ENCODE measurements around the gene EFNA5. TPM values are rescaled to one million over a fixed set of nuclear protein-coding genes. Genes with fewer than 3 reads are reported as not detected.

The EFNA5 gene
- total RNA-seq, 2 experiments from 2014 or later, result not detected

DNA sequence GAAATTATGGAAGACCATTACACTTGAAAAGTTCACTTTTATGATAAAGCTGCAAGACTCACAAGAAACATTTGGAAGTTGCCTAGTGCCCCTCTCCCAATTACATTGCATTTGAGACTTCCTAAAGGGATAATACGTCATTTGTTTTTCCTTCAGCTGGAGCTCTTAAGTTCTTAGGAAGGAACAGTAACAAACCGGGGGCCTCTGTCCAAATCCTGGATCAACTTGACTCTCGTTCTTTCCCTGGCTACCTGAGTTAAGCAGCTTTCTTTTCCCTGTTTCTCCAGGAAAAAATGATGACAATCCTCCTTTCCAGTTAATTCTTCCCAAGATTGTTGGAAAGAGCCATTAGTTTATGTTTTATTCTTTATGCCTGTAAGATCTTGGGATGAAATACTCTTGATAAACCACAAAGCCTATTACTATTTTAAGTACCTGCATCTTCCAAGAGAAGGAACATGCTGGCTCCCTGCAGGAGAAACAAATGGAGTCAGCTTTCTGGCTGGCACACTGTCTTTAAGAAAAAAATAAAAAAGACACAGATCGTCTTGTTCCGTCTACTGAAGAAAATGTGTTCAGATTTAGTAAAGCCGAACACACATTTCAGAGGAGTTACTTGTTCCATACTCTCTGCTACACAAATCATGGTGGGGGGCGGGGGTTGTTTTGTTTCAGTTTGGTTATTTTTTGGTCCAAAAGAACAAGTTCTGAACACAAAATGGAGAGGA, 297.9 kb downstream of the EFNA5 start:
- no peak overlapping the region for H3K27ac Mint-ChIP-seq
- Histone ChIP-seq H3K27me3 (ENCODE audit: control insufficient read depth in 1 of 2, insufficient read depth in 2 of 2, low read length in 2 of 2) (no peaks in the 10 kb centered on the region), H3K36me3 (ENCODE audit: insufficient read depth, low read length) (no peaks in the 10 kb centered on the region), H3K9me3 (ENCODE audit: control insufficient read depth in 1 of 2, insufficient read depth in 1 of 2, low read length in 2 of 2) (no peaks in the 10 kb centered on the region), H3K4me1 (ENCODE audit: insufficient read depth, low read length) (no peaks in the 10 kb centered on the region), H3K27ac (ENCODE audit: low read depth in 1 of 2, low read length in 2 of 2) (no peak overlapping the region), H3K4me3 (ENCODE audit: low read length) (no peak overlapping the region)
- intact Hi-C loops (cut with DNase I, micrococcal nuclease), result no loop called here
- ATAC-seq (ENCODE audit: poor library complexity) (no peak), DNase-seq (no peak)
- no peak overlapping the region for H3K4me3 Mint-ChIP-seq
- no peaks in the 10 kb centered on the region for H3K36me3 Mint-ChIP-seq (ENCODE audit: low read depth)
- peaks cover 3% of the 10 kb centered on the region for H3K27me3 Mint-ChIP-seq
- TF ChIP-seq, protein P1, sequence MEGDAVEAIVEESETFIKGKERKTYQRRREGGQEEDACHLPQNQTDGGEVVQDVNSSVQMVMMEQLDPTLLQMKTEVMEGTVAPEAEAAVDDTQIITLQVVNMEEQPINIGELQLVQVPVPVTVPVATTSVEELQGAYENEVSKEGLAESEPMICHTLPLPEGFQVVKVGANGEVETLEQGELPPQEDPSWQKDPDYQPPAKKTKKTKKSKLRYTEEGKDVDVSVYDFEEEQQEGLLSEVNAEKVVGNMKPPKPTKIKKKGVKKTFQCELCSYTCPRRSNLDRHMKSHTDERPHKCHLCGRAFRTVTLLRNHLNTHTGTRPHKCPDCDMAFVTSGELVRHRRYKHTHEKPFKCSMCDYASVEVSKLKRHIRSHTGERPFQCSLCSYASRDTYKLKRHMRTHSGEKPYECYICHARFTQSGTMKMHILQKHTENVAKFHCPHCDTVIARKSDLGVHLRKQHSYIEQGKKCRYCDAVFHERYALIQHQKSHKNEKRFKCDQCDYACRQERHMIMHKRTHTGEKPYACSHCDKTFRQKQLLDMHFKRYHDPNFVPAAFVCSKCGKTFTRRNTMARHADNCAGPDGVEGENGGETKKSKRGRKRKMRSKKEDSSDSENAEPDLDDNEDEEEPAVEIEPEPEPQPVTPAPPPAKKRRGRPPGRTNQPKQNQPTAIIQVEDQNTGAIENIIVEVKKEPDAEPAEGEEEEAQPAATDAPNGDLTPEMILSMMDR (IDR thresholded peaks at IDR 0.05), result no peak
- ChIA-PET POLR2A (no interaction called here), CTCF (no interaction called here)
- no peaks in the 10 kb centered on the region for H3K4me1 Mint-ChIP-seq (ENCODE audit: low read depth)
- H3K9me3 Mint-ChIP-seq, result no peaks in the 10 kb centered on the region

DNA sequence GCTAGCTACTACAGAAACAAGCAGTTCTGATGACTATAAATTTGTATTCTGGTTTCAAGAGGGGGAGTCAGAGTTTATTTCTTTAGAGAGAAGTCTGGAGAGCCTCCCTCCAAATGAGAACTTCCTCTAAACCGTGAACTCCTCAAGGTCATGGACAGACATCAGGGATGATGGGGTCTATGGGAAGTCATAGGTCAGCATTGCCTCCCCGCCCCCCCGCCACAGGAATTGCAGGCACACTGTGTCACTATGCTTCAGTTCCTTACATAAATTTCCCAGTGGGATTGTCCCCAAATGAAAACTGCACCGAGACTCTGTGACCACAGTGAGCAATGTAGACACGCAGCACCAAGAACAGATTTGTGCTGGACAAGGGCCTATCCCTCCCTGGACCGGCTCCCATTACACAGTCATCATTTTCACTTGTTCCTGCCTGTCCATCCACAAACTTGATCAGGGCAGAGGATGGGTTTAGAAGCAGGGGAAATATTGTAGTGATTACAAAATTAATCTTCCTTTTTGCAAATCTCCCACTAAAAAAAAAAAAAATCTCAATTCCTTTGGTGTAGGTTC, 300.3 kb downstream of the EFNA5 start:
- no peaks in the 10 kb centered on the region for H3K9me3 ChIP-seq (ENCODE audit: control insufficient read depth in 1 of 2, insufficient read depth in 1 of 2, low read length in 2 of 2)
- intact Hi-C loops (cut with DNase I, micrococcal nuclease), result no loop called here
- TF ChIP-seq, protein P1 (IDR thresholded peaks at IDR 0.05), result no peak
- Mint-ChIP-seq H3K9me3 (no peaks in the 10 kb centered on the region), H3K4me1 (ENCODE audit: low read depth) (no peaks in the 10 kb centered on the region), H3K4me3 (no peak overlapping the region), H3K27me3 (peaks cover 3% of the 10 kb centered on the region), H3K36me3 (ENCODE audit: low read depth) (no peaks in the 10 kb centered on the region), H3K27ac (no peak overlapping the region)
- H3K4me3 ChIP-seq (ENCODE audit: low read length), result no peak overlapping the region
- ChIA-PET POLR2A (no interaction called here), CTCF (no interaction called here)
- H3K4me1 ChIP-seq (ENCODE audit: insufficient read depth, low read length), result no peaks in the 10 kb centered on the region
- DNase-seq (peak in 2 of 14 experiments; percentile 15 to 27), ATAC-seq (ENCODE audit: poor library complexity) (no peak)
- H3K36me3 ChIP-seq (ENCODE audit: insufficient read depth, low read length), result no peaks in the 10 kb centered on the region
- H3K27ac ChIP-seq (ENCODE audit: low read depth in 1 of 2, low read length in 2 of 2), result no peak overlapping the region
- H3K27me3 ChIP-seq (ENCODE audit: control insufficient read depth in 1 of 2, insufficient read depth in 2 of 2, low read length in 2 of 2), result no peaks in the 10 kb centered on the region

DNA sequence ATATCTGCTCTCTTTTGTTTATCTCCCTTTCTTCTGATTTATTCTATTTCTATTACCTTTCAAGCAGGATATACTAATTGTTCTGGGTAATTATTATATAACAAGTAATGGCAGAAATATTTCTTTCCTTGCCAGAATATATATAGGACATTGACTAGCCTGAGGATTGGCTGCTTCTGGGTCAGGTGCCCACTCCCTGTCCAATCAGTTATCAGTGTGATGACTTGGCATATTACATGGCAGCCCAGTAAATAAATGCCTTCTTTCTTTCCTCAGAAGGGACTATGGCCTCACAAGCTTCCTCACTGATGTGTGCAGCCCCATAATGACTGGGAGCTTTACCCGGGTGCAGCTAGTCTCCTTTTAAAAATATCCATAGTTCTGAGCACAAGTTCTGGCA, 301.1 kb downstream of the EFNA5 start:
- ChIA-PET POLR2A (no interaction called here), CTCF (no interaction called here)
- Mint-ChIP-seq H3K4me1 (ENCODE audit: low read depth) (no peaks in the 10 kb centered on the region), H3K9me3 (no peaks in the 10 kb centered on the region), H3K27me3 (peaks cover 3% of the 10 kb centered on the region), H3K27ac (no peak overlapping the region), H3K4me3 (no peak overlapping the region), H3K36me3 (ENCODE audit: low read depth) (no peaks in the 10 kb centered on the region)
- no peaks in the 10 kb centered on the region for H3K4me1 ChIP-seq (ENCODE audit: insufficient read depth, low read length)
- no peaks in the 10 kb centered on the region for H3K9me3 ChIP-seq (ENCODE audit: control insufficient read depth in 1 of 2, insufficient read depth in 1 of 2, low read length in 2 of 2)
- no peak overlapping the region for H3K27ac ChIP-seq (ENCODE audit: low read depth in 1 of 2, low read length in 2 of 2)
- DNase-seq (no peak), ATAC-seq (ENCODE audit: poor library complexity) (no peak)
- no peak overlapping the region for H3K4me3 ChIP-seq (ENCODE audit: low read length)
- TF ChIP-seq, protein P1 (IDR thresholded peaks at IDR 0.05), result no peak
- H3K36me3 ChIP-seq (ENCODE audit: insufficient read depth, low read length), result no peaks in the 10 kb centered on the region
- no peaks in the 10 kb centered on the region for H3K27me3 ChIP-seq (ENCODE audit: control insufficient read depth in 1 of 2, insufficient read depth in 2 of 2, low read length in 2 of 2)
- intact Hi-C loops (cut with DNase I, micrococcal nuclease), result no loop called here

Data from CD4-positive, alpha-beta T cell (primary cell).